Measurements from ENCODE around the gene TNNT3.
"Not testable (repeated sequence)": the region's sequence is repeated elsewhere in the genome, so short reads cannot be mapped to it uniquely, and the experiment has no call there.

The TNNT3 gene

DNA sequence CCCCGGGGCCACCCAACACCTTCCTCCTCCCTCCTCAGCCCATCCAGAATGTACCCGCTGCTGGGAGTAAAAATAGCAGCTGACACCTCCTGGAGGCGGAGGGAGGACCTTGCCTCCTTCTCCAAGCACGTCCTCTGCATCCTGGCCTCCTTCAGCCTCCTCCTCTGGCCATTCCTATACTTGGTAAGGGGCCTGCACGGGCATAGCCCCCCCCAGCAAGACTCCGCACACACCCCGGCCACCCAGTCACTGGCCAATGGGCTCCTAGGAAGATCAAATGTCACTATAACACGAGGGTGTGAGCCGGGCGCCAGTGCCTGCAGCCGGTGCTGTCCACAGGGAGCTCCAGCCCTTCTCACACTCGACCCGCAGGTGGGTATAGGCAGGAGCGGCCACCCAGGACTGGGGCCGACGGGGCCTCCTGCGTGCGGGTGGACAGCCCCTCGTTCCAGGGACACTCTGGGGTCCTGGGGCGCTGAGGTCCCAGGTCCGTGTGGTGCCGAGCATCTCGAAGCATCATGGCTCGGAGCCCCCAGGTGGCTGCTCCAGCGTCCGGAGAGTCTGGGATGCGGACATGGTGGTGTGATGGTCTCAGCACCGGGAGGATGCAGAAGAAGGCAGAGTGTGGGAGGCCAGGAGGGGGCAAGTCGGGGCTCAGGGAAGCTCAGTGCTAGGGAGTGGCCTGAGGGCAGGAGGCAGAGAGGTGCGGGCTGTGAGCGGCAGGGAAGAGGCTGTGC is at the start of gene TNNT3:
TSS of gene TNNT3 (plus strand) at position 313 of the 737 bp plus-strand sequence. CDS start 3,172 bp downstream, outside the sequence.
- Mint-ChIP-seq H3K27ac (no peak within 1 kb of the TSS), H3K9me3 (no peaks in the 10 kb centered on the region), H3K27me3 (no peaks in the 10 kb centered on the region), H3K36me3 (ENCODE audit: low read depth) (no peaks in the 10 kb centered on the region), H3K4me1 (ENCODE audit: low read depth) (peaks cover 13% of the 10 kb centered on the region), H3K4me3 (no peak within 1 kb of the TSS)

DNA sequence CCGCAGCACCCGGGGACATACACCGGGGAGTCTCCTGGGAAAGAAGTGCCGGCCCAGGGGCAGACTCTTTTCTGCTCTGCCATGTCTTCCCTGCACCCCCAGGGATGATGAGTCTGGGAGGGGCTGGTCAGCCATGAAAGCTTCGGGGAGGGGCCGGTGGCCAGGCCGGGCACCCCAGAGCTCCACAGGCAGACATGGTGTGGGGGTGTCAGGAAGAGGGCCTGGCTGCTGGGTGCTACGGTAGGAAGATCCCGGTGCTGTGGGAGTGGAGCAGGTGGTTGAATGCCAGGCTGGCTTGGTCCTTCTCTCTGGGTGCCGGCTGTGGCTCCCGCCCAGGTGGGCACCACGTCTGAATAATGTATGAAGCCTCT is 49.2 kb upstream of the TNNT3 start:
- no peaks in the 10 kb centered on the region for H3K9me3 Mint-ChIP-seq
- peaks cover 43% of the 10 kb centered on the region for H3K4me1 Mint-ChIP-seq (ENCODE audit: low read depth)
- no peaks in the 10 kb centered on the region for H3K27me3 Mint-ChIP-seq
- H3K4me3 Mint-ChIP-seq: no peak overlapping the region
- H3K36me3 Mint-ChIP-seq (ENCODE audit: low read depth): no peaks in the 10 kb centered on the region
- no peak overlapping the region for H3K27ac Mint-ChIP-seq

DNA sequence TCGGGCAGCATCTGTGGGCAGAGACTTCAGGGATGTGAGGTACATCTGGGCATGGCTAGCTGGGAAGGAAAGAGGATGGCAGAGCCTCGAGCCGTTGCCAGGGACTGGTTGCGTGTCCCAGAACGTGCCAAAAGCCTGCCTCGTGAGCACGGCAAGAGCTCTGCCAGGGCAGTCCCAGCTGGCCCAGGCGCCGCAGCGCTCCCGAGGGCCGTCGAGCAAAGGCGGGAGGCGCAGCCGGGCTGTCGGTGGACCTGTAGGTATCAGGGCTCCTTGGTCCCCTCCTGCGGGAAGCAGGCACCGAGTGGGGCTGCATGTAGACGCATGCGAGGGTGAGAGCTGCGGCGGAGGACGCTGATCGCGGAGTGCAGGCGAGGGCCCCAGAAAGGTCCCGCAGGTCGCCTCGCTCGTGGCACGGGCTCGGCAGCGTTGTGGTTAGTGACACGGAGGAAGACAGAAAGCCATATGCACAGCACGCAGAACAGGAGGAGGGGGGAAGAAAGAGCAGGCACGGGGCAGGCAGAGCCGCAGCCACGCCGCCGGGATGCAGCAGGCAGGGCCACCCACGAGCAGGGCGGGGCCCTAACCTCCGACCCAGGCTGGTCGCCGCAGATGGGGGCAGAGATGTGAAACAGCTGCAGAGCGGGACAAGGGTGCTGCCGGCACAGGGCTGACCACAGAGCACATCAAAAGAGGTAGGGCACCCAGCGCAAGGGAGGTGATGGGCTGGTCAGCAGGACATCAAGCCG is 48.6 kb upstream of the TNNT3 start:
- H3K4me1 Mint-ChIP-seq (ENCODE audit: low read depth): peaks cover 45% of the 10 kb centered on the region
- H3K27me3 Mint-ChIP-seq: no peaks in the 10 kb centered on the region
- H3K4me3 Mint-ChIP-seq: peak overlapping the region; percentile 49
- H3K9me3 Mint-ChIP-seq: no peaks in the 10 kb centered on the region
- H3K36me3 Mint-ChIP-seq (ENCODE audit: low read depth): no peaks in the 10 kb centered on the region
- peak overlapping the region; percentile 83 for H3K27ac Mint-ChIP-seq

DNA sequence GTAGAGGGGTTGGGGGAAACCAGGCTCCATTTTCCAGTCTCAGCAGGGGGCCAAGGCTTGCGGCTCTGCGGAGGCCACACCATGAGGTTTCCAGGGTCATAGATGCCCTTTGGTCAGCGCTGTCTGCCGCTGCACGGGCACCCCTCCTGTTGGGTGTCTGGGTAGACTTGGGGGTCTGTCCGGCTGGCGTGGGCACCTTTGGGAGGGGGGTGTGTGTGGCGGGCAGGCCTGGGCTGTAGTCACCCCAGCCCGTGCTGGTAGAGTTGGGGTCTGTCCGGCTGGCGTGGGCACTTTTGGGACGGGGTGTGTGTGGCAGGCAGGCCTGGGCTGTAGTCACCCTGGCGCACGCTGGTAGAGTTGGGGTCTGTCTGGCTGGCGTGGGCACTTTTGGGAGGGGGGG is 48.0 kb upstream of the TNNT3 start:
- no peaks in the 10 kb centered on the region for H3K9me3 Mint-ChIP-seq
- peaks cover 49% of the 10 kb centered on the region for H3K4me1 Mint-ChIP-seq (ENCODE audit: low read depth)
- no peak overlapping the region for H3K4me3 Mint-ChIP-seq
- H3K27me3 Mint-ChIP-seq: no peaks in the 10 kb centered on the region
- no peak overlapping the region for H3K27ac Mint-ChIP-seq
- H3K36me3 Mint-ChIP-seq (ENCODE audit: low read depth): no peaks in the 10 kb centered on the region

DNA sequence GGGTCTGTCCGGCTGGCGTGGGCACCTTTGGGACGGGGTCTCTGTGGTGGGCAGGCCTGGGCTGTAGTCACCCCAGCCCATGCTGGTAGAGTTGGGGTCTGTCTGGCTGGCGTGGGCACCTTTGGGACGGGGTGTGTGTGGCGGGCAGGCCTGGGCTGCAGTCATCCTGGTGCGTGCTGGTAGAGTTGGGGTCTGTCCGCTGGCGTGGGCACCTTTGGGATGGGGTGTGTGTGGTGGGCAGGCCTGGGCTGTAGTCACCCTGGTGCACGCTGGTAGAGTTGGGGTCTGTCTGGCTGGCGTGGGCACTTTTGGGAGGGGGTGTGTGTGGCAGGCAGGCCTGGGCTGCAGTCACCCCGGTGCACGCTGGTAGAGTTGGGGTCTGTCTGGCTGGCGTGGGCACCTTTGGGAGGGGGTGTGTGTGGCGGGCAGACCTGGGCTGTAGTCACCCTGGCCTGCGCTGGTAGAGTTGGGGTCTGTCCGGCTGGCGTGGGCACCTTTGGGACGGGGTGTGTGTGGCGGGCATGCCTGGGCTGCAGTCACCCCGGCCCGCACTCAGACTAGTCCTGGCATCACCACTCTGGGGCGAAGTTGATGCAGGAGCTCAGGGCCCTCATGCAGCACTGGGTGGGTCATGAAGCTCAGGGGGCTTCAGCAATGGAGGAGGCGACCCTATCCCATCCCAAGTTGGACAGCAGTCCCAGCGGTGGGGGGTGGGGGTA is 47.1 kb upstream of the TNNT3 start:
- no peak overlapping the region for H3K4me3 Mint-ChIP-seq
- H3K4me1 Mint-ChIP-seq (ENCODE audit: low read depth): peaks cover 48% of the 10 kb centered on the region
- H3K27me3 Mint-ChIP-seq: no peaks in the 10 kb centered on the region
- H3K9me3 Mint-ChIP-seq: no peaks in the 10 kb centered on the region
- no peak overlapping the region for H3K27ac Mint-ChIP-seq
- H3K36me3 Mint-ChIP-seq (ENCODE audit: low read depth): no peaks in the 10 kb centered on the region

DNA sequence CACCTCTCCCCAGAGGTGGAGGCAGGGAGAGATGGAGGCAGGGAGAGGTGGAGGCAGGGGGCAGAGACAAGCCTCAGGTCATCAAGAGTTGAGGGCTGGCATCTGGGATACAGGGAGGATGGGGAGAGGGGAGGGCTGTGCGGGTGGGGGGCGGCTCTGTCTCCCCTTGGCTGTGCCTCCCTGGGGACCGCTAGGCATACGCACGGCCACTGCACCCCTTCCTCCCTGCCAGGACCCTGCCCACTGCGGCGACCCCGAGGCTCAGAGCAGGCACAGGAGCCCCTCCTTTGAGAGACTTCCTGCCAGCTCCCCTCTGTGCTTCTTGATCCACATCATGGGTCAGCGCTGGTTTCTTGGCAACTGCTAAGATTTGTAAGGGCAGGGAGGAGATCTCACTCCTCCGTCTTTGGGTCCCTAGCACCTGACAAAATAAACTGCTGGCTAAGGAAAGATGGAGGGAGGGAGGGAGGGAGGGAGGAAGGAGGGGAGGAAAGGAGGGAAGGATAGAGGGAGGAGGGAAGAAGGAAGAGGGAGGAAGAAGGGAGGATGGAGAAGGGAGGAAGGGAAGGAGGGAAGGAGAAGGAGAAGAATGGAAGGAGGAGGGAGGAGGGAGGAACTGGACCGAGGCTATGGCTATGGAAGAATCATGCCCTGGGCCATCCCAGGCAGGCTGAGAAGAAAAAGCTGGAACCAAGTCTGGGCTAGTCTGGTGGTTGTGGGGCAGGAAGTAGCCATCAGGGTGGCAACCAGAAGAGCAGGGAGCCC is 46.3 kb upstream of the TNNT3 start:
- no peak overlapping the region for H3K27ac Mint-ChIP-seq
- H3K36me3 Mint-ChIP-seq (ENCODE audit: low read depth): no peaks in the 10 kb centered on the region
- no peaks in the 10 kb centered on the region for H3K9me3 Mint-ChIP-seq
- no peaks in the 10 kb centered on the region for H3K27me3 Mint-ChIP-seq
- H3K4me1 Mint-ChIP-seq (ENCODE audit: low read depth): peaks cover 42% of the 10 kb centered on the region
- no peak overlapping the region for H3K4me3 Mint-ChIP-seq

DNA sequence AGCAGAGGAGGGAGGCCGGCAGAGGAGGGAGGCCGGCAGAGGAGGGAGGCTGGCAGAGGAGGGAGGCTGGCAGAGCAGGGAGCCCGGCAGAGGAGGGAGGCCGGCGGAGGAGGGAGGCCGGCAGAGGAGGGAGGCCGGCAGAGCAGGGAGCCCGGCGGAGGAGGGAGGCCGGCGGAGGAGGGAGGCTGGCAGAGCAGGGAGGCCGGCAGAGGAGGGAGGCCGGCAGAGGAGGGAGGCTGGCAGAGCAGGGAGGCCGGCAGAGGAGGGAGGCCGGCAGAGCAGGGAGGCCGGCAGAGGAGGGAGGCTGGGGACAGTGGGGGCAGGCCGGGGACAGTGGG is 45.7 kb upstream of the TNNT3 start:
- H3K27ac Mint-ChIP-seq; H3K9me3 Mint-ChIP-seq; H3K27me3 Mint-ChIP-seq; H3K36me3 Mint-ChIP-seq (ENCODE audit: low read depth); H3K4me3 Mint-ChIP-seq: not testable (repeated sequence)
- H3K4me1 Mint-ChIP-seq (ENCODE audit: low read depth): peaks cover 39% of the 10 kb centered on the region

DNA sequence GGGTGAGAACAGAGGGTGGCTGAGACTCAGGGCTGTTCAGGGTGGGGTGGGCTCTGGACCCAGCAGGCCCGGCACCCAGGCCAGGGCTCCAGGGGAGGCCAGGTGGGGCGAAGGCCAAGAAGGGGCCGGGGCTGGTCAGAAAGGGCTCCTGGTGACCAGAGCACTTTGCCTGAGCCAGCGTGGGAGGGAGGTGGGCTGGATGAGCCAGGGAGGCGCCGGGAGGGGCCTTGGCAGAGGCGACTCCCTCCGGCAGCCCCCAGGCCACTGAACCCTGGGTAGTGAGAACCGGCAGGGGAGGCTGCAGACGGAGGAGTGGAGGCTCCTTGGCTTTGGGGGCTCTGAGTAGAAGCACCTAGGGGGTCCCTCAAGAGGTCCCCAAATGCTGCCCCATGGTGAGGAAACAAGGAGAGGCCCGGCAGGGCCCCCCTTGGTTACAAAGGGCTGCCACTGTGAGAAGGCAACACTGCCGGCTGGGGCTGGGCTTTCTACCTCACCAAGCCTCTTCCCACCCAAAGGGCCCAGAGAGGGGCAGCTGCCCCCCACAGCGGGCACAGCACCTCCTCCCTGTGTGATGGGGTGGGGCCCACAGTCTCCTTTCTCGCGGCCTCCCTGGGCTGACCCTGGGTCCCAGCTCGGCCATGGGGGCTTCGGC is 44.9 kb upstream of the TNNT3 start:
- H3K4me3 Mint-ChIP-seq; H3K27ac Mint-ChIP-seq; H3K36me3 Mint-ChIP-seq (ENCODE audit: low read depth); H3K27me3 Mint-ChIP-seq; H3K9me3 Mint-ChIP-seq: not testable (repeated sequence)
- H3K4me1 Mint-ChIP-seq (ENCODE audit: low read depth): peaks cover 31% of the 10 kb centered on the region

DNA sequence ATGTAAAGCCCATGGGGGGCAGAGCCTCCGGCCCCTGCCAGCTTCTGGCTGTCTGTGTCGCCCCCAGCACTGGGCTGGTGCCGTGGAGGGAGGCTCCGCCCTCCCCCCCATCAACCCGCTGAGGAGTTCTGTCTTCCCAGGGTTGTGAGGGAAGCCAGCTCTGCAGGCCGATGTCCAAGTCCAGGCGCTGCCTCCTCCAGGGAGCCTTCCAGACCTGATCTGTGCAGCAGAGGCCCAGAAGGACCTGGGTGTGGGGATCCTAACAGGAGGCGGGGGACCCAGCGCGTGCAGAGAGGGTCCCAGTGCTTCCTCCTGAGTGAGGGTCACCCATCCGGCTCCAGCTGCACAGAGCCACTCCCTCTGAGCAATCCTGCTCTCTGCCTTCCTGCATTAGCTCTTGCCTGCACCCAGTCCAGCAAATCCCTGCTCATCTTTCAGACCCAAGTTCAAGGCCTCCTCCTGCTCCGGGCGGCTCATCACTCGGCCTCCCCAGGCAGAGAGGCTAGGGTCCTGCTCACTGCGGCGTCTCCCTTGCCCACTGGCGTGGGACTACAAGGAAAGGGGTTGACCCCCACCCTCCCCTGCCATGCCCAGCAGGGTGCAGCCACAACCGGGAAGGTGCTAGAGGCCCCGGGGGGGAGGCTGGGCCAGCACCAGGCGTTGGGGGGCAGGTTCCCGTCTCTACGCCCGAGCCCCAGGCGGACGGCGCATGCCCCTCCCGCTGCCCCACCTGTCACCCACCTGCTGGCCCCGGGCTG is 44.2 kb upstream of the TNNT3 start:
- Mint-ChIP-seq H3K27me3 (no peaks in the 10 kb centered on the region), H3K9me3 (no peaks in the 10 kb centered on the region), H3K4me1 (ENCODE audit: low read depth) (peaks cover 24% of the 10 kb centered on the region), H3K36me3 (ENCODE audit: low read depth) (no peaks in the 10 kb centered on the region), H3K27ac (no peak overlapping the region), H3K4me3 (no peak overlapping the region)

DNA sequence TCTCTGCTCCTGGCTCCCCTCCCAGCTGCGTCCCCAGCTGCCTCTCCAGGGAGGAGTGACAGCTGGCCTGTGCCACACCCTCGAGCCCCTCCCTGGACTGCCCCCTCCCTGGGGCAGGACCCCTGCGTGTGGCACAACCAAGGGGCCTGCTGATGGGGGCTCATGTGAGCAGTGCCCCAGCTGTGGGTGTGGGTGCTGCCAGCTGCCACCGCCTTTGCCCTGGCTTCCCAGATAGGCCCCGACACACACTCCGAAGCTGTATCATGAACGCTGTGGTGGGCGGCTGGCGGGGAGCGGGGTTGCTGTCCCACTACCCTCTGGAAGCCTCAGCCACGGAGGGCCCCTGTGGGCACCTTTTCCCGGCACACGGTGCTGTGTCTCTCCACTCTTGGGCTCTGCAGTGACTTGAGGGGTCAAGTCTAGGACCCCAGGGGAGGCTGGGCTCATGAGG is 43.6 kb upstream of the TNNT3 start:
- not testable (repeated sequence) for H3K4me3 Mint-ChIP-seq, H3K27ac Mint-ChIP-seq
- peaks cover 23% of the 10 kb centered on the region for H3K4me1 Mint-ChIP-seq (ENCODE audit: low read depth)

DNA sequence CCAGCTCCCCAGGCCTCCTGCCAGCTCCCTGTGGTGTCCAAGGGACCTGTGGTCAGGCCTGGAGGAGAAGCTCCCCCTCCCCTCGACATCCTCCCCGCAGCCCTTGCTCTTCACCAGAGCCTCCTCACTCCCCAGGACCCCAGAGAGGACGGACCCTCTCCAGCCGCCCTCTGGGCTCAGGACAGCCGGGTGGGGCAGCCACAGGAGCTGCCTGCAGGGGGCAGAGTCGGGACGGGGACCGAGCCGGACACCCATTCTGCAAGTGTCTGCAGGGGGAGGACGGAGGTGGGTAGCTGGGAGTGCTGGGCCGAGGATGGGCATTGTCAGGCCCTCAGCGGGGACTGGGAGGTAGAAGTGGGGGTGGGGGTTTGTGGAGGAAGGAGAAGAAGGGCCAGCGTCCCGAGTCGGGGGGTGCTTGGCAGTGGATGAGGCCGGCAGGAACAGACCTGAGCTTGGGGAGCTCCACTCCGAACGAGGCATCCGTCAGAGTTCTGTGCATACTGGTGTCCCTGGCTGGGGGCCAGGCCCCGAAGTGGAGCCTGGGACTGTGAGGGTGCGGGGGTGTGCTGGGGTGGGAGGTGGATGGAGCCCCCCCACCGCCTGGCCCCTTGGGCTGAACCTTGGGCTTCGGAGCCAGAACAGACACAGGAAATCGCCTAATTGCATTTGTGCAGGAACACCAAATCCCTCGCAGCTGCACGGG is 43.0 kb upstream of the TNNT3 start:
- Mint-ChIP-seq H3K4me3 (no peak overlapping the region), H3K36me3 (ENCODE audit: low read depth) (no peaks in the 10 kb centered on the region), H3K4me1 (ENCODE audit: low read depth) (peaks cover 23% of the 10 kb centered on the region), H3K9me3 (no peaks in the 10 kb centered on the region), H3K27ac (no peak overlapping the region), H3K27me3 (no peaks in the 10 kb centered on the region)

More for the DNA sequence above, 43.6 kb upstream of the TNNT3 start:
- not testable (repeated sequence) for H3K36me3 Mint-ChIP-seq (ENCODE audit: low read depth); H3K9me3 Mint-ChIP-seq; H3K27me3 Mint-ChIP-seq

DNA sequence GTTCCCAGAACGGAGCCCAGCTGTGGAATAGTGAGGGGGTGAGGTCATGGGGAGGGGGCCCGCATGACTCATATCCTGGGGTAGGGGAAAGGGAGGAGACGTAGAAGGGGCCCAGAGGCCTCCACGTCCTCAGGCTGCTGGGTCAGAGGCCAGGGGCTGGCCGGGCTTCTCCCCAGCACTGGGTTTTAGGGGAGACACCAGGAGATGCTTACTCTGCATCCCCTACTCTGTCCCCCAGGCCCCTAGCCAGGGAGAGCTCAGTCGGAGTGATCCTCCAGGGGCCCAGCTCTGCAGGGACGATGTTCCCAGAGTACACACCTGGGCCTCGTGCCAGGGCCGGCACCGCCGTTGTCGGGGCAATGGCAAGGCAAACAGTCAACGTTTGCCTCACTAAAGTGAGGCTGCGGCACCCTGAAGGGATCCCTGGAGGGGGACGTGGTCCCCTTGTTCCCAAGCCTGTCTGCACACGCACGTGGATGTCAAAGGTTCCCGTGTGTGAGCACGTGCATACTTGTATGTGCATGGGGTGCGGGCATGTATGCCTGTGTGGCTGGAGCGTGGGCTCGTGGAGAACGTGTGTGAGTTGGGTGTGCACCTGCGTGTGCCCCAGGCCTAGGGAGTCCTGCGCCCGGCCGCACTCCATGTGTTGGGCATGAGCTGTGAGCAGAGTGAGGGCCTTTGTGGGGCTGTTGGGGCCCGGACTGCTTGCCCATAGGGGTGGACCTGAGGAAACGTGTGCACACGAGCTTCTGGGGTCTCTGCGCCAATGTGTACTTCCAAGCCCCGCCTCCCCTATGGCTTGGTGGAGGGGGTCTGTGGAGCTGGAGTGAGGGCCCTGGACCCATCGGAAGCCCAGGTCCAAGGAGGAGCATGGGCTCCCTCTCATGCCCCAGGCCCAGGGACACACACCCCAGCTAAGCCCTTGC is 42.0 kb upstream of the TNNT3 start:
- Mint-ChIP-seq H3K36me3 (ENCODE audit: low read depth) (no peaks in the 10 kb centered on the region), H3K27me3 (no peaks in the 10 kb centered on the region), H3K4me3 (no peak overlapping the region), H3K4me1 (ENCODE audit: low read depth) (peaks cover 19% of the 10 kb centered on the region), H3K27ac (no peak overlapping the region), H3K9me3 (no peaks in the 10 kb centered on the region)
